ENCODE results near the gene PDRG1. TPM values are rescaled to one million over a fixed set of nuclear protein-coding genes. Genes with fewer than 3 reads are reported as not detected.

Gene PDRG1
- total RNA-seq, 1 donor from 2014 or later, result 11.0 TPM

- intact Hi-C loops (cut with DNase I), result no loop called here
- DNase-seq (ENCODE audit: missing footprints), result peak; percentile 78
- ATAC-seq, result peak; percentile 83
Measured at GRCh38 chr20:31968291-31969126, 16.7 kb upstream of the PDRG1 start.

DNA sequence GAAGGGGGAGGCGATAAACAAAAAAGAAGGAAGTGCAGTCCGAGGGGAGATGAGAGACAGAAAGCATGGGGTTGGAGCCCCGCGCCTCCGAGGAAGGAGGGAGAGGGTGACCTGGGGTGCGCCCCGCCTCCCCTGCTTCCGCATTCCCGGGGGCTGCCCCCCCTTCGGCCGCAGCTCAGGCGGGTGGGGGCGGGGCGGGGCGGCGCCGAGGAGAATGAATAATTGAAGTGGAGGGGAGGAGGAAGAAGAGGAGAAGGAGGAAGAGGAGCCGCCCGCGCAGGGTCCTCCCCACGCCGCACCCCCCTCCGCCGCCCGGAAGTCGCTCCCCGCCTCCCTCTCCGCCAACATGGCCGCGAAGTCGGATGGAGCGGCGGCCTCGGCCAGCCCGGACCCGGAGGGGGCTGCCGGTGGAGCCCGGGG is 16.0 kb upstream of the PDRG1 start, which contains the start of gene XKR7:
TSS of gene XKR7 (plus strand) at position 322 of the 420 bp plus-strand sequence. CDS start at position 347, 25 bp downstream.
- intact Hi-C loops (cut with DNase I), result no loop called here
- ATAC-seq (no peak), DNase-seq (ENCODE audit: missing footprints) (no peak)

DNA sequence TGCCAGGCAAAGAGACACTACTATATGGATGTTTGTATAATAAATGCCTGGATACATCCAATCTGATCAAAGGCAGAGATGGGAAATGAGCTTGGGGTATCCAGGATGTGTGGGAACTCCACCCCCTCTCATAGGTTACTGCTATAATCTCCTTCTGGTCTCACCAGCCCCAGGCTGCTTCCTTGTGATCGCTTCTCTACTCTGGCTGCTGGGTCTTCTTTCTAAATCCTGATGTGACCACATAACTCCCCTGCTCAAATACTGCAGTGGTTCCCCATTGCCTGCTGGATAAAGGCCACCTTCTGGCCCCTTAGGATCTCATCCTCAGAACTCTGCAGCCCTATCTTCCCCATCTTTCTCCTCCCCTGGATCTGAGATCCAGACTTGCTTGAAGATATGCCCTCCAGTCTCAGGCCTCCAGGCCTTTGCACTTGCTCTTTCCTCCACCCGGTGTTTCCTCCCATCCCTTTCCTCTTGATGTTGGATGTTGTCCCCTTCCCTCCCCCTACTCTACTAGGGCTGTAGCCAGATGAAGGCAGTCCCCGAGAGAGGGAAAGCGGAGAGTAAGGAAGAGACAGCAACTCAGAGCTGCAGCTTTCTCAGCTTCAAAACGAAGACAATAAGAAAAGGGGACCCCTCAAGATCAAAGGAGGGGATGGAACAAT is 15.3 kb upstream of the PDRG1 start:
- intact Hi-C loops (cut with DNase I), result no loop called here
- ATAC-seq (no peak), DNase-seq (ENCODE audit: missing footprints) (no peak)

GRCh38 chr20:31963889-31964288 is 12.0 kb upstream of the PDRG1 start:
- DNase-seq (ENCODE audit: missing footprints), result no peak
- intact Hi-C loops (cut with DNase I), result no loop called here
- no peak for ATAC-seq

DNA sequence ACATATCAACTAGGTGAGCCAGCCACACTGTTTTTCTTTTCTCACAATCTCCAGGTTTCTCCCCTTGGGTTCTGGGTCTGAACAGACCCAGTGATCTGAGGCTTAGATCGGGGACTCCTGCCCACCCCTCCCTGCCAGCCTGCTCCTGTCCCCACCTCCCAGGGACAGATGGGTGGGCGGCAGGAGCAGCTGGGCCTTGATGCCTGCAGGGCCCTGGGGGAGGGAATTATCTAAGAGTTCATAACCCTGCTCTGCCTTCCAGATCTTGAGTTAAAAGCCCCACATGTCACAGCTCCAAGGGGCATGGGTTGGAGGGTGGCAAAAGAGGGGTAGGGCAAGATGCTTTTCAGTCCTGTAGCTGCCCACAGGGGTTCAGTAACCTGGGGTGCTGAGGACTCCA is 10.9 kb upstream of the PDRG1 start:
- no peak for ATAC-seq
- intact Hi-C loops (cut with DNase I), result no loop called here
- DNase-seq (ENCODE audit: missing footprints), result no peak

GRCh38 chr20:31956556-31957526 is 5.0 kb upstream of the PDRG1 start:
- intact Hi-C loops (cut with DNase I), result no loop called here
- no peak for ATAC-seq
- DNase-seq (ENCODE audit: missing footprints), result no peak

- DNase-seq (ENCODE audit: missing footprints) (no peak), ATAC-seq (no peak)
- intact Hi-C loops (cut with DNase I), result loop anchor here (5.0 kb wide), 1 partner anchor 78 kb away; no protein-coding TSS in a partner anchor
Measured at GRCh38 chr20:31954500-31954899, 2.7 kb upstream of the PDRG1 start.

DNA sequence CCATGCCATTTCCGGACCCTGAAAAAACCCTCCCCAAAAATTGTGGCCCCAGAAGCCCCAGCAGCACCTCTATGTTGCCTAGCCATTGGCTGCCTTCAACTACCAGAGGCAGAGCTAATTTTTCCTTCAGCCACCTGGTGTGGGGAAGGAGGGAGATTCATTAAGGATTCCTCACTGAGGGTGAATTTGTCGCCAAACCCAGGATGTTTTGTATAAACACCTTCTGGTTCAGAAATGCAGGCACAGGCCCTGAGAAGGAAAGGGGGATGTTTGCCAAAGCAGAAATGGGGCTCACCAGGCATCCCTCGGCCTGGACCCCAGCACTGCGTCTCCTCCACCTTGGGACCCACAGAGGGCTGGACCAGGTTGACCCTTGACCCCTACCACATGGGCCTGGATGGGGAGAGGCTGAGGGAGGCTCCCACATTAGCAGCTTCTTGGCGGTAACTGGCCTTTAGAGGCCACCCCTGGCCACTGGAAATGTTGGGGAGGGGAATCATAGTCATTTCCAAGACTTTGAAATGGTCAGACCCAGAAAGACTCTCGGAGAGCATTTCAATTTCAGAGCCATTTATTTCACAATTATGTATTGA is 1.8 kb upstream of the PDRG1 start:
- intact Hi-C loops (cut with DNase I), result loop anchor here (2.0 to 5.0 kb wide), 2 partner anchors 79 to 131 kb away; no protein-coding TSS in a partner anchor
- DNase-seq (ENCODE audit: missing footprints) (no peak), ATAC-seq (no peak)

DNA sequence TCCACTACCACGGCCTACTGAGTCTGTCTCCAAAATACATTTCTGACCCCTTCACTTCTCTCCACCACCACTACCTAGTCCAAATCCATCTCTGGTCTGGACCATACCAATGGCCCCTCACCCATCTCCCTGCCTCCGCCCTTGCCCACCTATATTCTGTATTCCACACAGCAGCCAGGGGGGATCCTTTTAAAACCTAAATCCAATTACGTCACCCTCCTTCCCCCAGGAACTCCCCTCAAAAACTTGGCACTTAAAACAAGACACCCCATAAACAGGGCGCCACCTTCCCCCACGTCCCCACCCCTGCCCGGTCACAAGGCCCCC is 680 bp downstream of the PDRG1 start:
- intact Hi-C loops (cut with DNase I), result loop anchor here (5.0 kb wide), 1 partner anchor 81 kb away; no protein-coding TSS in a partner anchor
- DNase-seq (ENCODE audit: missing footprints) (no peak), ATAC-seq (no peak)

GRCh38 chr20:31949877-31950646 is 1.8 kb downstream of the PDRG1 start:
- DNase-seq (ENCODE audit: missing footprints) (no peak), ATAC-seq (no peak)
- intact Hi-C loops (cut with DNase I), result loop anchor here (5.0 kb wide), 1 partner anchor 82 kb away; no protein-coding TSS in a partner anchor

DNA sequence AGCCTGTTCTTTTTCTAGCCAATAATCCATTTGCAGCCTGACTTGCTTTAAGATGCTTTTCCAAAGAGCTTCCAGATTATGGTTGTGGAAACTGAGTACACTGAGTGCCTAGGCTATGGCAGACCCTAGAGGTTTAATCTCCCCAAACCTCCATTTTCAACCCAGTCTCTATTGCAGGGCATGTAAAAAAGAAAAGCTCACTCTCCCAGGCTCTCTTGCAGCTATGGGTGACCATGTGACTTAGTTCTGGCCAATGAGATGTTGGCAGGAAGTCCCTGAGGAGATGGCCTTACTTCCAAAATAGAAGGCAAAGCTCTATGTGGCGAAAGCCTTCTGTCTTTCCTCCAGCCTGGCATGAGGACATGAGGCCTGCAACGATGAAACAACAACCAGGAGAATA is 3.8 kb downstream of the PDRG1 start:
- ATAC-seq (no peak), DNase-seq (ENCODE audit: missing footprints) (no peak)
- intact Hi-C loops (cut with DNase I), result no loop called here

DNA sequence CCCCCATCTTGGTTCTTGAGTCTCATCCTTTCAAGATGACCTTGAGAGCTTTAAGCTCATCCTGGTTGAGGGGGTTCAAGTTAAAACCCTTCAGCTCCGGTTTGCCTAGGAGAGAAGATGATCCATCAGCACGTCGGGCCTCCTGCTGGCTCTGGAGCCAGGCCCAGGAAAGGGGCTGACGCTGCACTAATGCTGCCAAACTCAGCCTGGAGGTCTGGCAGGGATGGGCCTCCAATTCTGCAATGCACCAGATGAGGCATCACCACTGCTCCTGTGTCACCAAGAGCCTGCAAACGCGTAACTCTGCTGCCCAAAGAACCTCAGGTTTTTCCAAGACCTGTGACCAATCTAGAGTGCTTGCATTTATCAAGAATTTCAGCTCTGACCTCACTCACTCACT is 6.1 kb downstream of the PDRG1 start:
- ATAC-seq (no peak), DNase-seq (ENCODE audit: missing footprints) (no peak)
- intact Hi-C loops (cut with DNase I), result no loop called here

- intact Hi-C loops (cut with DNase I), result no loop called here
- ATAC-seq (no peak), DNase-seq (ENCODE audit: missing footprints) (no peak)
Measured at GRCh38 chr20:31945319-31945718, 6.5 kb downstream of the PDRG1 start.

DNA sequence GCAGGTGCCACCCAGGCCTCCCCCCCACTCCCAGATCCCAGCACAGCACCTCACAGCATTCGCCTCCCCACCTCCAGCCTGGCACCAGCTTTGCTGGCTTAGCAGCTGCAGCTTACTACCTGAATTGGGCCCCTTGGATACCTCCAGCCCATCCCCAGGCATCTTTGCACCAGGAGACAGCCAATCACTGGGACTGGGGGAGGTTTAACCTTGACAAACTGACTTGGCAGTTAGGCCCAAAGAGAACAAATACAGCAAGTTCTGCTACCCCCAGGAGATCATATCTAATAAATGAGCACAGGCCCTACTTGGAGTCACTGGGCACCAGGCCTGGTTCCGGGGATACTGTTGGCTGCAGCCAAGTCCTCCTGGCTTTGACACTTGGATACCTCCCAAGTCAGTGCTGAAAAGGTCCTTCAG is 8.8 kb downstream of the PDRG1 start:
- peak; percentile 71 for ATAC-seq
- intact Hi-C loops (cut with DNase I), result no loop called here
- DNase-seq (ENCODE audit: missing footprints), result no peak

DNA sequence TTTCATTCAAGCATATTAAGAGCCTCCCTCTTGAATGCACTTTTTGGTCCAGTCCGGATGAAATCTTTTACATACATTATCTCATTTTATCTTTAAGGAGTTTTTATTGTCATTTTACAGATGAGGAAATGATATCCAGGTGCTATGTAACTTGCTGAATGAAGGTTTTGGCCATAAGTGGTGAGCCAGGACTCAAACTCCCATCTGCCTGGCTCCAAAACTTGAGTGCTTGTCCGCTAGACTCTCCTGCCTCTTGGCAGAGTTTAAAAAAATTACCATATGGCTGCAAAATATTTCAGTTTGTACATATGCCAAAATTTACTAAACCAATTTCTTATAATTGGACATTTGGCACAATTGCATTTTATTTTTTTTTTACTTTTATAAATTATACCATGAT is 12.2 kb downstream of the PDRG1 start:
- no peak for ATAC-seq
- intact Hi-C loops (cut with DNase I), result no loop called here
- DNase-seq (ENCODE audit: missing footprints), result no peak

DNA sequence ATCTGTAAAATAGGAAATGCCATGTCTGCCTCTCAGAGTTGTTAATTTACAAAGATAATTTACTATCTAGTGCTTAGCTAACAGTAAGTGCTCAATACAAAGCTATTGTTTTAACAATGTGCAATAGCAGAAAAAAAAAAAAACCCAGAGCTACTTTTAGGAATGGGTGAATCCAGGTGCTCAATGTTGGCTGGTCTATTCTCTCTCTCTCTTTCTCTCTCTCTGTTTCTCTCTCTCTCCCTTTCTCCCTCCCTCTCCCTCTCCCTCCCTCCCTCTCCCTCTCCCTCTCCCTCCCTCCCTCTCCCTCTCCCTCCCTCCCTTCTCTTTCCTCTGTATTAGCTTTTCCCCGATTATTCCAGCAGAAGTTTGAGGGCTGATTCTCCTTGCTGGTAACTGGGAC is 14.0 kb downstream of the PDRG1 start:
- ATAC-seq (no peak), DNase-seq (ENCODE audit: missing footprints) (no peak)
- intact Hi-C loops (cut with DNase I), result no loop called here

DNA sequence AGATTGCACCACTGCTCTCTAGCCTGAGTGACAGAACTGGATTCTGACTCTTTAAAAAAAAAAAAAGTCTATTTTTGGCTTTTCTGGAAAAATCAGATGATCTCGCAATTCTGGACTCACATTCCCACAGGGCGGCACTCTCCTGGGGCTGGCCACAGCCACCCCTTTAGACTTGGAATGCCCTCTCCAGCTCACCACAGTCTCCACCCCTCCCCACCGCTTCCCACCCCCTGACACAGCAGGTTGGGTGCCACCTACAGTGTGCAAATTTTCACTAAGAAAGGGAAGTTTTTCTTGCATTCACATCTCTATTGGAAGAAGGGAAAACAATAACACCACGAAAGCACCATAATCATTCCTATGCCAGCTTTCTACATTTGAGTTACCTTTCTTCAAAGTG is 15.4 kb downstream of the PDRG1 start:
- ATAC-seq, result no peak
- no peak for DNase-seq (ENCODE audit: missing footprints)
- intact Hi-C loops (cut with DNase I), result no loop called here

Data from Right ventricle myocardium inferior (tissue), 1 donor.